ENCODE measurements around the gene RAB1B. TPM values are rescaled to one million over a fixed set of nuclear protein-coding genes. Genes with fewer than 3 reads are reported as not detected.
"Not testable (repeated sequence)": the region's sequence is repeated elsewhere in the genome, so short reads cannot be mapped to it uniquely, and the experiment has no call there.

RAB1B gene
- total and polyA plus RNA-seq, 9 donors = 54.6 to 140 (median 119) TPM

GRCh38 chr11:66272596-66272995 lies 4.2 kb downstream of the RAB1B start:
- Histone ChIP-seq H3K9me3 (no peaks in the 10 kb centered on the region), H3K27me3 (no peaks in the 10 kb centered on the region), H3K36me3 (no peaks in the 10 kb centered on the region), H3K4me3 (no peak overlapping the region), H3K27ac (no peak overlapping the region), H3K4me1 (ENCODE audit: insufficient read depth) (no peaks in the 10 kb centered on the region)
- no peak for DNase-seq
- TF ChIP-seq CTCF (IDR thresholded peaks at IDR 0.05) (no peak), POLR2A (IDR thresholded peaks at IDR 0.05) (no peak)
- 81 to 90% (median 90%) methylated on average over 2 of the region's 2 CpGs for WGBS, 3 donors
- intact Hi-C loops (cut with DNase I) = no loop called here

GRCh38 chr11:66274219-66274618 lies 5.8 kb downstream of the RAB1B start:
- Histone ChIP-seq H3K36me3 (no peaks in the 10 kb centered on the region), H3K27me3 (no peaks in the 10 kb centered on the region), H3K4me1 (ENCODE audit: insufficient read depth) (no peaks in the 10 kb centered on the region), H3K27ac (no peak overlapping the region), H3K4me3 (no peak overlapping the region), H3K9me3 (no peaks in the 10 kb centered on the region)
- WGBS, 3 donors = 56 to 67% (median 59%) methylated on average over 1 of the region's 1 CpG
- no peak for DNase-seq
- TF ChIP-seq POLR2A (IDR thresholded peaks at IDR 0.05) = no peak
- intact Hi-C loops (cut with DNase I) = no loop called here

DNA sequence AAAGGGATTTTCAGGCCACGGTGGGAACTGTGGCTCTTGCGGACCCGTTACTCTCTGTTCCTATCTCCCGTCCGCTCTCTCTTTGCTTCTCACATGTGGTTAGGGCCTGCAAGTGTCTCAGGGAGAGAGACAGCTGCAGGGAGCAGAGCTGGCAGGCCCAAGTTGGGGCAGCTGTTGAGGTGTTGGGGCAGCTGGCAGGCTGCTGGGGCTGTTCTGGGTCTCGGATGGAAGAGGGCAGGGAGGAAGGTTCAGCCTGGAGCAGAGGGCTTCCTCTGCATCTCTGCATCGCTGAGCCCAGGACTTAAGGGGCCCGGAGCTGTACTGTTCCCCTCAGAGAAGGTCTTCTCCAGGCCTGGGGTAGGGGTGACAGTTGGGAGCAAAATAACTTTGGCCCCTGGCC lies 7.0 kb downstream of the RAB1B start:
- H3K9me3 ChIP-seq = no peaks in the 10 kb centered on the region
- WGBS, 3 donors = 86 to 91% (median 90%) methylated on average over 8 of the region's 8 CpGs
- H3K4me1 ChIP-seq (ENCODE audit: insufficient read depth) = no peaks in the 10 kb centered on the region
- TF ChIP-seq CTCF (IDR thresholded peaks at IDR 0.05) = no peak
- TF ChIP-seq POLR2A (IDR thresholded peaks at IDR 0.05) = no peak
- TF ChIP-seq EP300 (IDR thresholded peaks at IDR 0.05) = no peak
- no peaks in the 10 kb centered on the region for H3K27me3 ChIP-seq
- intact Hi-C loops (cut with DNase I) = no loop called here
- DNase-seq = no peak
- no peak overlapping the region for H3K4me3 ChIP-seq
- no peaks in the 10 kb centered on the region for H3K36me3 ChIP-seq
- no peak overlapping the region for H3K27ac ChIP-seq

- TF ChIP-seq EP300 (IDR thresholded peaks at IDR 0.05) = no peak
- TF ChIP-seq CTCF (IDR thresholded peaks at IDR 0.05) = no peak
- TF ChIP-seq POLR2A (IDR thresholded peaks at IDR 0.05) = no peak
- DNase-seq = no peak
- Histone ChIP-seq H3K27me3 (no peaks in the 10 kb centered on the region), H3K4me3 (no peak overlapping the region), H3K27ac (no peak overlapping the region), H3K4me1 (ENCODE audit: insufficient read depth) (no peaks in the 10 kb centered on the region), H3K9me3 (no peaks in the 10 kb centered on the region), H3K36me3 (no peaks in the 10 kb centered on the region)
- WGBS, 3 donors = 73 to 76% (median 74%) methylated on average over 14 of the region's 14 CpGs
- intact Hi-C loops (cut with DNase I) = no loop called here
Observed at GRCh38 chr11:66275984-66276612, 7.7 kb downstream of the RAB1B start.

DNA sequence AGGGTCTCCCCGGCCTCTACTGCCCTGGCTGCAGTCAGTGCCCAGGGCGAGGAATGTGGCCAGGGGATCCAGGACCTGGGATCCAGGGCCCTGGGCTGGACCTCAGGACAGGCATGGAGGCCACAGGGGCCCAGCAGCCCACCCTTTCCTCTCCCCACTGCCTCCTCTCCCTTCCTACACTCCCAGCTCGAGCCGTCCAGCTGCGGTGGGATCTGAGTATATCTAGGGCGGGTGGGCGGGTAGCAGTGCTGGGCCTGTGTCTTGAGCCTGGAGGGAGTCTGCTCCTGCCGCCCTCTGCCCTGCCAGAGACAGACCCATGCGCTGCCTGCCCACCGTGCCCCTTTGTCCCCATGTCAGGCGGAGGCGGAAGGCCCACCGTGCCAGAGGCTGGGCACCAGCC lies 8.2 kb downstream of the RAB1B start:
- H3K36me3 ChIP-seq = not testable (repeated sequence)

GRCh38 chr11:66277064-66277463 lies 8.6 kb downstream of the RAB1B start:
- H3K27ac ChIP-seq; H3K9me3 ChIP-seq; H3K4me1 ChIP-seq (ENCODE audit: insufficient read depth); H3K27me3 ChIP-seq; intact Hi-C loops (cut with DNase I); H3K4me3 ChIP-seq; H3K36me3 ChIP-seq: not testable (repeated sequence)
- peak in 1 of 5 donors; percentile 29 for DNase-seq
- WGBS, 3 donors = 66 to 76% (median 73%) methylated on average over 4 of the region's 4 CpGs

More for the DNA sequence above, 8.2 kb downstream of the RAB1B start:
- H3K27ac ChIP-seq; H3K9me3 ChIP-seq; H3K27me3 ChIP-seq; intact Hi-C loops (cut with DNase I); H3K4me3 ChIP-seq; H3K4me1 ChIP-seq (ENCODE audit: insufficient read depth); DNase-seq: not testable (repeated sequence)
- WGBS, 3 donors = 62 to 69% (median 69%) methylated on average over 13 of the region's 13 CpGs
